A673 (cell line): Measurements from ENCODE around the gene UFC1.

Source experiments
- EZH2 ChIP-seq: fragments of 200-600 bp; sonication (generic); IDR thresholded peaks from 2 replicates; pipeline ENCODE4 v1.6.1; 2017; ENCODE audit warnings: borderline replicate concordance, low read depth, mild to moderate bottlenecking, mixed read lengths, antibody characterized with exemption, low read length; ENCODE audit not compliant: poor library complexity, severe bottlenecking
- TF ChIP-seq, protein P1 (sequence below): fragments of 300-800, 200-600 bp; sonication (generic); conservative IDR thresholded peaks from 2 replicates; pipeline ENCODE4 v1.5.1; 2017; ENCODE audit warnings: low read depth, mild to moderate bottlenecking, antibody characterized with exemption, low read length, moderate library complexity, mixed read lengths

DNA sequence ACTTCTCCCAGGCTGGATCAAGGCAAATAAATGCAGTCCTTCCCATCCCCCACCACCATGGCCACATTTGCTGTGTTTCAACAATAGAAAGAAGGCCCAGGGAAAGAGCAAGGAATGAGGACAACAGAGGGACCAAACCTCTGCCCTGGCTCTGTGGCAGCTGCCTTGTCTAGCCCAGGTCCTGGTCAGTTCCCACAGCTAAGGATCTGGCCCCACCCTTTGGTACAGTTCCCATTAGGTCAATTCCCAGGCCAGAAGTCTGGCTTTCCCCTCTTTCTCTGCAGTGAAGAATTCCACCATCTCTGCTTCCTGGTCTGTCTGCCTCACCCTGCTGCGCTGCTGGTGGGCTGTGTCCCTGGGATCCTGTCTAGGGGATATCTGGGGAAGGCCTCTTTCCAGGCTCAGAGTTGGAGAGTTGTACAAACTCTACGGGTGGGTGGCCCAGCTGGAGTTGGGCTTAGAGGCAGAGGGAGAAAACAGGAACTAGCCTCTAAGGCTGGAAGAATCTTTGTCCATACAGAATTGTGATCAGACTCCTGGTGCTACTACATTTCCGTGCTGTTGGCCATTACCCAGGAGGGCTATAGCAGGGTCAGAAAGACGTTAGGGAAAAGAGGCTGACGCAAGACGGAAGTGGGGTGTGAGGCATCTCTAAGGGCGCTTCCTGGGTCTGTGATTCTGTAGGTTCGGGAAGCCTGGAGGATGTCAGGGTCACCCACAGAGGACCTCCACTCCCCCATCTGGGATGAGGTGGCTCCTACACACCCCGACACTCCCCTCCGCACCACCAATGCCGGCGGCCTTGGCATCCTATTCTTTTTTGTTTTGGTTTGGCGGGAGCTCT lies 47.4 kb downstream of the UFC1 start:
- no peak for TF ChIP-seq EZH2
- TF ChIP-seq, protein P1, sequence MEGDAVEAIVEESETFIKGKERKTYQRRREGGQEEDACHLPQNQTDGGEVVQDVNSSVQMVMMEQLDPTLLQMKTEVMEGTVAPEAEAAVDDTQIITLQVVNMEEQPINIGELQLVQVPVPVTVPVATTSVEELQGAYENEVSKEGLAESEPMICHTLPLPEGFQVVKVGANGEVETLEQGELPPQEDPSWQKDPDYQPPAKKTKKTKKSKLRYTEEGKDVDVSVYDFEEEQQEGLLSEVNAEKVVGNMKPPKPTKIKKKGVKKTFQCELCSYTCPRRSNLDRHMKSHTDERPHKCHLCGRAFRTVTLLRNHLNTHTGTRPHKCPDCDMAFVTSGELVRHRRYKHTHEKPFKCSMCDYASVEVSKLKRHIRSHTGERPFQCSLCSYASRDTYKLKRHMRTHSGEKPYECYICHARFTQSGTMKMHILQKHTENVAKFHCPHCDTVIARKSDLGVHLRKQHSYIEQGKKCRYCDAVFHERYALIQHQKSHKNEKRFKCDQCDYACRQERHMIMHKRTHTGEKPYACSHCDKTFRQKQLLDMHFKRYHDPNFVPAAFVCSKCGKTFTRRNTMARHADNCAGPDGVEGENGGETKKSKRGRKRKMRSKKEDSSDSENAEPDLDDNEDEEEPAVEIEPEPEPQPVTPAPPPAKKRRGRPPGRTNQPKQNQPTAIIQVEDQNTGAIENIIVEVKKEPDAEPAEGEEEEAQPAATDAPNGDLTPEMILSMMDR, result no peak
